ENCODE data around the gene YWHAE.

GRCh38 chr17:1416414-1416813, 16.4 kb upstream of the YWHAE start:
- TF ChIP-seq, protein P1, sequence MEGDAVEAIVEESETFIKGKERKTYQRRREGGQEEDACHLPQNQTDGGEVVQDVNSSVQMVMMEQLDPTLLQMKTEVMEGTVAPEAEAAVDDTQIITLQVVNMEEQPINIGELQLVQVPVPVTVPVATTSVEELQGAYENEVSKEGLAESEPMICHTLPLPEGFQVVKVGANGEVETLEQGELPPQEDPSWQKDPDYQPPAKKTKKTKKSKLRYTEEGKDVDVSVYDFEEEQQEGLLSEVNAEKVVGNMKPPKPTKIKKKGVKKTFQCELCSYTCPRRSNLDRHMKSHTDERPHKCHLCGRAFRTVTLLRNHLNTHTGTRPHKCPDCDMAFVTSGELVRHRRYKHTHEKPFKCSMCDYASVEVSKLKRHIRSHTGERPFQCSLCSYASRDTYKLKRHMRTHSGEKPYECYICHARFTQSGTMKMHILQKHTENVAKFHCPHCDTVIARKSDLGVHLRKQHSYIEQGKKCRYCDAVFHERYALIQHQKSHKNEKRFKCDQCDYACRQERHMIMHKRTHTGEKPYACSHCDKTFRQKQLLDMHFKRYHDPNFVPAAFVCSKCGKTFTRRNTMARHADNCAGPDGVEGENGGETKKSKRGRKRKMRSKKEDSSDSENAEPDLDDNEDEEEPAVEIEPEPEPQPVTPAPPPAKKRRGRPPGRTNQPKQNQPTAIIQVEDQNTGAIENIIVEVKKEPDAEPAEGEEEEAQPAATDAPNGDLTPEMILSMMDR (IDR thresholded peaks at IDR 0.05) = no peak
- no peak for TF ChIP-seq ZFX (IDR thresholded peaks at IDR 0.05; ENCODE audit: borderline replicate concordance)
